ENCODE results near the gene TRIM33.
A peak's percentile ranks its signal among the peaks of the same experiment; 100 is the strongest.
"Not testable (repeated sequence)": the region's sequence is repeated elsewhere in the genome, so short reads cannot be mapped to it uniquely, and the experiment has no call there.

The TRIM33 gene

GRCh38 chr1:114499478-114499877 lies 11.5 kb downstream of the TRIM33 start:
- peaks cover 39% of the 10 kb centered on the region for H3K36me3 Mint-ChIP-seq (ENCODE audit: low read depth)
- no peak for DNase-seq

DNA sequence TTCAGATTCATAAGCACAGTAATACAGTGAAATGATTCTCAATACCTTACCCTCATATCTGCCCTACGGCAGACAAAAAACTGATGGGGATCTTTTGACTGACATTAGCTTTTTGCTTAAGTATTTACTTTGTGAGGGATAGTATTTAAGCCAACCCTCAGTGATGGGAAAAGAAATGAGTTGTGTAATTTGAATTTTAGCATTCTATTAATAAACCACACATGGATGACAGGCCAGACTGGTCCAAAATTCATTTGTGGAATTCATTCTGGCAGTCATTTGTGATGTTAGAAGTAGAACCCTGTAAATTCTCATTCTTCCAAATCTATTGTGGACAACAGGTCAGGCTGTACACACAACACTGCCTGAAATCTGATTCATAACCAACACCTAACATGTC lies 14.9 kb downstream of the TRIM33 start:
- peak overlapping the region; percentile 29 for H3K27ac Mint-ChIP-seq
- peaks cover 46% of the 10 kb centered on the region for H3K36me3 Mint-ChIP-seq (ENCODE audit: low read depth)
- DNase-seq = no peak
- H3K4me1 Mint-ChIP-seq (ENCODE audit: low read depth) = peaks cover 53% of the 10 kb centered on the region
- H3K4me3 Mint-ChIP-seq = no peak overlapping the region
- H3K9me3 Mint-ChIP-seq = peaks cover 16% of the 10 kb centered on the region
- no peaks in the 10 kb centered on the region for H3K27me3 Mint-ChIP-seq

More at GRCh38 chr1:114499478-114499877, 11.5 kb downstream of the TRIM33 start:
- Mint-ChIP-seq H3K27me3 (no peaks in the 10 kb centered on the region), H3K4me1 (ENCODE audit: low read depth) (peaks cover 61% of the 10 kb centered on the region), H3K27ac (no peak overlapping the region), H3K9me3 (no peaks in the 10 kb centered on the region), H3K4me3 (no peak overlapping the region)

GRCh38 chr1:114495486-114495885 lies 15.5 kb downstream of the TRIM33 start:
- peaks cover 50% of the 10 kb centered on the region for H3K36me3 Mint-ChIP-seq (ENCODE audit: low read depth)
- DNase-seq = no peak
- peaks cover 58% of the 10 kb centered on the region for H3K4me1 Mint-ChIP-seq (ENCODE audit: low read depth)
- H3K27ac Mint-ChIP-seq = no peak overlapping the region
- no peak overlapping the region for H3K4me3 Mint-ChIP-seq
- no peaks in the 10 kb centered on the region for H3K27me3 Mint-ChIP-seq
- H3K9me3 Mint-ChIP-seq = peaks cover 16% of the 10 kb centered on the region

GRCh38 chr1:114492978-114493377 lies 18.0 kb downstream of the TRIM33 start:
- DNase-seq = no peak
- H3K27me3 Mint-ChIP-seq = no peaks in the 10 kb centered on the region
- H3K9me3 Mint-ChIP-seq = peaks cover 16% of the 10 kb centered on the region
- peaks cover 60% of the 10 kb centered on the region for H3K4me1 Mint-ChIP-seq (ENCODE audit: low read depth)
- no peak overlapping the region for H3K27ac Mint-ChIP-seq
- H3K36me3 Mint-ChIP-seq (ENCODE audit: low read depth) = peaks cover 45% of the 10 kb centered on the region
- H3K4me3 Mint-ChIP-seq = no peak overlapping the region

- Mint-ChIP-seq H3K4me1 (ENCODE audit: low read depth) (peaks cover 56% of the 10 kb centered on the region), H3K27ac (peak overlapping the region; percentile 26), H3K36me3 (ENCODE audit: low read depth) (peaks cover 48% of the 10 kb centered on the region), H3K9me3 (peaks cover 16% of the 10 kb centered on the region), H3K27me3 (no peaks in the 10 kb centered on the region), H3K4me3 (no peak overlapping the region)
- no peak for DNase-seq
Measured at GRCh38 chr1:114490274-114490693, 20.7 kb downstream of the TRIM33 start.

DNA sequence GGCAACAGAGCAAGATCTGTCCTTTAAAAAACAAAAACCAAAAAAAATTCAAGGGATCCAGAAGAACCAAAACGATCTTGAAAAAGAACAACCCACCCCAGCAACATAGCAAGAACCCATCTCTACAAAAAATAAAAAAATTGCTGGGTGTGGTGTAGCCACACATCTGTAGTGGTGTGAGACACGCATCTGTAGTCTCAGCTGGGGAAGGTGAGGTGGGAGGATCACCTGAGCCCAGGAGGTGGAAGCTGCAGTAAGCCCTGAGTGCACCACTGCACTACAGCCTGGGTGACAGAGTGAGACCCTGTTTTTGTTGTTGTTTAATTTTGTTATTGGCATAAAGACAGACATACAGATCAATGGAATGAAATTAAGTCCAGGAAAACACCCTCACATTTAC lies 22.3 kb downstream of the TRIM33 start:
- Mint-ChIP-seq H3K36me3 (ENCODE audit: low read depth) (peaks cover 44% of the 10 kb centered on the region), H3K4me3 (no peak overlapping the region)

GRCh38 chr1:114485286-114485685 lies 25.7 kb downstream of the TRIM33 start:
- no peak overlapping the region for H3K4me3 Mint-ChIP-seq
- H3K36me3 Mint-ChIP-seq (ENCODE audit: low read depth) = peaks cover 41% of the 10 kb centered on the region
- no peaks in the 10 kb centered on the region for H3K27me3 Mint-ChIP-seq
- H3K9me3 Mint-ChIP-seq = no peaks in the 10 kb centered on the region
- DNase-seq = no peak
- H3K27ac Mint-ChIP-seq = no peak overlapping the region
- H3K4me1 Mint-ChIP-seq (ENCODE audit: low read depth) = peaks cover 57% of the 10 kb centered on the region

More for the DNA sequence above, 22.3 kb downstream of the TRIM33 start:
- H3K4me1 Mint-ChIP-seq (ENCODE audit: low read depth) = peaks cover 56% of the 10 kb centered on the region
- no peaks in the 10 kb centered on the region for H3K27me3 Mint-ChIP-seq
- DNase-seq = no peak
- peaks cover 12% of the 10 kb centered on the region for H3K9me3 Mint-ChIP-seq
- peak overlapping the region; percentile 35 for H3K27ac Mint-ChIP-seq

DNA sequence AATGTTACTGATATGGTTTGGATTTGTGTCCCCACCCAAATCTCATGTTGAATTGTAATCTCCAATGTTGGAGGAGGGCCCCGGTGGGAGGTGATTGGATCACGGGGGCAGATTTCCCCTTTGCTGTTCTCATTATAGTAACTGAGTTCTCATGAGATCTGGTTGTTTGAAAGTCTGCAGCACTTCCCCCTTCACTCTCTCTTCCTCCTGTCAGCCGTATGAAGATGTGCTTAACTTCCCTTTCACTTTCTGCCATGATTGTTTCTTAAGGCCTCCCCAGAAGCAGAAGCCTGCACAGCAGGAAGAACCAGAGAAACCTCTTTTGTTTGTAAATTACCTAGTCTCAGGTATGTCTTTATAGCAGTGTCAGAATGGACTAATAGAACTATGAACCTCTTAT lies 28.4 kb downstream of the TRIM33 start:
- Mint-ChIP-seq H3K4me1 (ENCODE audit: low read depth) (peaks cover 53% of the 10 kb centered on the region), H3K27ac (peak overlapping the region; percentile 62), H3K9me3 (no peaks in the 10 kb centered on the region), H3K36me3 (ENCODE audit: low read depth) (peaks cover 46% of the 10 kb centered on the region), H3K27me3 (no peaks in the 10 kb centered on the region), H3K4me3 (no peak overlapping the region)
- no peak for DNase-seq

DNA sequence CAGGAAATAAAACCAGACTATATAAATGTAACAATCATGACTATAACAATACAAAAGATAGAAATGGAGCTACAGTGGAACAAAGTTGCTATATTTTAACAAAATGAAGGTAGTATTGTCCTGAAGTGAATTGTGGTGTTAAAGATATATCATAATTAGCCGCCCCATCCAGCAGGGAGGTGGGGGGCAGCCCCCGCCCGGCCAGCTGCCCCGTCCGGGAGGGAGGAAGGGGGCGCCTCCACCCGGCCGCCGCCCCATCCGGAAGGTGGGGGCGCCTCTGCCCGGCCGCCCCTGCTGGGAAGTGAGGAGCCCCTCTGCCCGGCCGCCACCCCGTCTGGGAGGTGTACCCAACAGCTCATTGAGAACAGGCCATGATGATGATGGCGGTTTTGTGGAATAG lies 31.4 kb downstream of the TRIM33 start:
- not testable (repeated sequence) for H3K27me3 Mint-ChIP-seq, H3K4me3 Mint-ChIP-seq, H3K27ac Mint-ChIP-seq, H3K9me3 Mint-ChIP-seq, DNase-seq
- Mint-ChIP-seq H3K36me3 (ENCODE audit: low read depth) (peaks cover 36% of the 10 kb centered on the region), H3K4me1 (ENCODE audit: low read depth) (peaks cover 61% of the 10 kb centered on the region)

- H3K9me3 Mint-ChIP-seq = no peaks in the 10 kb centered on the region
- no peaks in the 10 kb centered on the region for H3K27me3 Mint-ChIP-seq
- no peak overlapping the region for H3K27ac Mint-ChIP-seq
- H3K4me3 Mint-ChIP-seq = no peak overlapping the region
- H3K4me1 Mint-ChIP-seq (ENCODE audit: low read depth) = peaks cover 61% of the 10 kb centered on the region
- no peak for DNase-seq
- H3K36me3 Mint-ChIP-seq (ENCODE audit: low read depth) = peaks cover 36% of the 10 kb centered on the region
Measured at GRCh38 chr1:114479134-114479533, 31.9 kb downstream of the TRIM33 start.

DNA sequence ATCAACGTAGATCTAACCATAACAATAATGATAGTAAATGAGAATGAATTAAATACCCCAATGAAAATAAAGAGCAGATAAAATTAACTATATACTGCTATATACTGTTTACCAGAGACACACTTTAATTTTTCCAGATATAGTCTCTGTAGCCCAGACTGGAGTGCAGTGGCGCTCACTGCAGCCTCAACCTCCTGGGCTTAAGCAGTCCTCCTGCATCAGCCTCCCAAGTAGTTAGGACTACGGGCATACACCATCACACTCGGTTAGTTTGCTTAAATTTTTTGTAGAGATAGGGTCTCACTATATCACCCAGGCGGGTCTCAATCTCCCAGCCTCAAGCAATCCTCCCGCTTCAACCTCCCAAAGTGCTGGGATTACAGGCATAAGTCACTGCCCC lies 37.2 kb downstream of the TRIM33 start:
- peaks cover 4% of the 10 kb centered on the region for H3K9me3 Mint-ChIP-seq
- H3K36me3 Mint-ChIP-seq (ENCODE audit: low read depth) = peaks cover 31% of the 10 kb centered on the region
- DNase-seq = no peak
- no peak overlapping the region for H3K4me3 Mint-ChIP-seq
- H3K27ac Mint-ChIP-seq = peak overlapping the region; percentile 45
- no peaks in the 10 kb centered on the region for H3K27me3 Mint-ChIP-seq
- H3K4me1 Mint-ChIP-seq (ENCODE audit: low read depth) = peaks cover 62% of the 10 kb centered on the region

DNA sequence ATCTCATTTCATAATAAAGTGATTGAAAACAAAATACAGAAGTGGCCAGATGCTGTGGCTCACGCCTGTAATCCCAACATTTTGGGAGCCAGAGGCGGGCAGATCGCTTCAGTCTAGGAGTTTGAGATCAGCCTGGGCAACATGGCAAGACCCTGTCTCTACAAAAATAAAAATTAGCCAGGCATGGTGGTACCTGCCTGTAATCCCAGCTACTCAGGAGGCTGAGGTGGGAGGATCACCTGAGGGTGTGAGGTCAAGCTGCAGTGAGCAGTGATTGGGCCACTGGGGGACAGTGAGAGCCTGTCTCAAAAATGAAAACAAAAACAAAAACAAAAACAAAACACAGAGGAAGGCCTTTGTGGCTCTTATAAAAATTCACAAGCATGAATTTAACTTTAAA lies 38.6 kb downstream of the TRIM33 start:
- peaks cover 68% of the 10 kb centered on the region for H3K4me1 Mint-ChIP-seq (ENCODE audit: low read depth)
- no peaks in the 10 kb centered on the region for H3K27me3 Mint-ChIP-seq
- H3K9me3 Mint-ChIP-seq = peaks cover 4% of the 10 kb centered on the region
- no peak overlapping the region for H3K4me3 Mint-ChIP-seq
- peaks cover 31% of the 10 kb centered on the region for H3K36me3 Mint-ChIP-seq (ENCODE audit: low read depth)
- no peak for DNase-seq
- H3K27ac Mint-ChIP-seq = peak overlapping the region; percentile 50

DNA sequence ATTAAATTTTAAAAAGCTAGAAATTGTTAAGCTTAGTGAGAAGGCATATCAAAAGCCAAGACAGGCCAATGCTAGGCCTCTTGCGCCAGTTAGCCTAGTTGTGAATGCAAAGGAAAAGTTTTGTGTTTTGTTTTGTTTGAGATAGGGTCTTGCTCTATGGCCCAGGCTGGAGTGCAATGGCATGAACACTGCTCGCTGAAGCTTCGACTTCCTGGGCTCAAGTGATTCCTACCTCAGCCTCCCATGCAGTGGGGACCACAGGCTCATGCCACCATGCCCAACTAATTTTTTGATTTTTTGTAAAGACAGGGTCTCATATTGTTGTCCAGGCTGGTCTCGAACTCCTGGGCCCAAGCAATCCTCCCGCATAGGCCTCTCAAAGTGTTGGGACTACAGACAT lies 40.3 kb downstream of the TRIM33 start:
- Mint-ChIP-seq H3K36me3 (ENCODE audit: low read depth) (peaks cover 42% of the 10 kb centered on the region), H3K4me3 (no peak overlapping the region), H3K4me1 (ENCODE audit: low read depth) (peaks cover 70% of the 10 kb centered on the region), H3K27me3 (no peaks in the 10 kb centered on the region), H3K9me3 (peaks cover 4% of the 10 kb centered on the region), H3K27ac (no peak overlapping the region)
- DNase-seq = no peak

- H3K27ac Mint-ChIP-seq = peak overlapping the region; percentile 75
- DNase-seq = no peak
- H3K4me3 Mint-ChIP-seq = no peak overlapping the region
- peaks cover 69% of the 10 kb centered on the region for H3K4me1 Mint-ChIP-seq (ENCODE audit: low read depth)
- H3K36me3 Mint-ChIP-seq (ENCODE audit: low read depth) = peaks cover 48% of the 10 kb centered on the region
- no peaks in the 10 kb centered on the region for H3K27me3 Mint-ChIP-seq
- H3K9me3 Mint-ChIP-seq = peaks cover 4% of the 10 kb centered on the region
Measured at GRCh38 chr1:114468710-114469468, 42.1 kb downstream of the TRIM33 start.

- Mint-ChIP-seq H3K36me3 (ENCODE audit: low read depth) (peaks cover 50% of the 10 kb centered on the region), H3K4me3 (no peak overlapping the region), H3K27me3 (no peaks in the 10 kb centered on the region), H3K4me1 (ENCODE audit: low read depth) (peaks cover 62% of the 10 kb centered on the region), H3K9me3 (no peaks in the 10 kb centered on the region), H3K27ac (peak overlapping the region; percentile 75)
- DNase-seq = no peak
Measured at GRCh38 chr1:114468047-114468446, 43.0 kb downstream of the TRIM33 start.

Data from activated T-cell treated with anti-CD3 and anti-CD28 coated beads, Interleukin-2, amount 50 U/mL, for 24 hours (primary cell).